Spleen (tissue), 11 donors: ENCODE data around the gene SNX4. TPM values are rescaled to one million over a fixed set of nuclear protein-coding genes. Genes with fewer than 3 reads are reported as not detected.
"Not testable (repeated sequence)": the region's sequence is repeated elsewhere in the genome, so short reads cannot be mapped to it uniquely, and the experiment has no call there.

Source experiments
- DNase-seq: peaks from one replicate; pipeline ENCODE4 v3.0.0-alpha.2; 2020
- H3K27ac ChIP-seq, 8 donors: fragments of 200-600 bp; sonication (generic) in 7 of 8; 1 replicate in 4 of 8; 2 replicates in 4 of 8; pipeline versions ENCODE4 v1.5.0 to v1.8.0; 2016 to 2021; ENCODE audit warnings: inconsistent platforms in 4 of 8, mild to moderate bottlenecking in 4 of 8, moderate library complexity in 1 of 8
- H3K27me3 ChIP-seq, 7 donors: fragments of 200-600 bp; sonication (generic) in 6 of 7; replicated peaks in 1 of 7; 1 replicate in 4 of 7; 2 replicates in 3 of 7; pipeline versions ENCODE4 v1.5.0 to v1.8.0; 2016 to 2021; ENCODE audit warnings: inconsistent platforms in 3 of 7, mild to moderate bottlenecking in 1 of 7
- H3K36me3 ChIP-seq, 6 donors: fragments of 200-600 bp; sonication (generic) in 5 of 6; 1 replicate in 4 of 6; 2 replicates in 2 of 6; pipeline versions ENCODE4 v1.5.0 to v1.8.0; 2016 to 2021; ENCODE audit warnings: inconsistent platforms in 2 of 6
- H3K4me1 ChIP-seq, 6 donors: fragments of 200-600 bp; sonication (generic) in 5 of 6; 1 replicate in 3 of 6; 2 replicates in 3 of 6; pipeline versions ENCODE4 v1.5.0 to v1.8.0; 2016 to 2021; ENCODE audit warnings: inconsistent platforms in 3 of 6
- H3K4me3 ChIP-seq, 8 donors: fragments of 200-600 bp; sonication (generic) in 7 of 8; 1 replicate in 4 of 8; 2 replicates in 4 of 8; pipeline versions ENCODE4 v1.5.0 to v1.8.0; 2016 to 2021; ENCODE audit warnings: inconsistent platforms in 4 of 8, mild to moderate bottlenecking in 4 of 8, moderate library complexity in 2 of 8
- H3K9me3 ChIP-seq, 8 donors: fragments of 200-600 bp; sonication (generic) in 7 of 8; 1 replicate in 4 of 8; 2 replicates in 4 of 8; pipeline versions ENCODE4 v1.5.0 to v1.8.0; 2016 to 2021; ENCODE audit warnings: inconsistent platforms in 4 of 8
- POLR2A ChIP-seq, 3 donors: fragments of 450-650 bp; IDR thresholded peaks; one replicate each; pipeline ENCODE4 v1.5.1; 2017; ENCODE audit warnings: antibody characterized with exemption in 3 of 3, mild to moderate bottlenecking in 1 of 3
- POLR2AphosphoS5 ChIP-seq, 3 donors: sonication (generic); formaldehyde crosslinking; IDR thresholded peaks; one replicate each; pipeline ENCODE4 v1.5.1; 2017; ENCODE audit warnings: antibody characterized with exemption in 3 of 3
- WGBS, 5 donors: extraction: QIAGEN DNeasy Blood & Tissue Kit in 3 of 5; methylation state at CpG; one replicate each; pipeline versions ENCODE4 v1.1.5 to v1.1.7; 2013 to 2018; 5-methylcytosine and 5-hydroxymethylcytosine counted together
- intact Hi-C: fragments of 100-400 bp; cut with DNase I; formaldehyde crosslinking; loops from one replicate; pipeline ENCODE4 v1.15.0; 2023; ENCODE audit warnings: low total_unique reads
- polyA plus RNA-seq, 3 donors: library from polyadenylated mRNA; stranded (reverse); fragments of 200-250 nt; gene quantifications; one replicate each; pipeline ENCODE4 v1.2.1, GENCODE V29; 2013
- total RNA-seq, 7 donors: library from RNA; depleted of rRNA in 3 of 7; stranded (reverse); fragments of >200 nt in 3 of 7; fragmentation: NEBNext Ultra II Directional in 4 of 7; extraction: Animal tissue kit (Norgen Biotek cat#: 25700) in 4 of 7; gene quantifications; one replicate each; pipeline versions ENCODE4 v1.1.0 to v1.2.1, GENCODE V29; 2016 to 2021
- TF ChIP-seq, protein P1 (sequence below), 11 experiments: fragments of 200-600 bp in 7 of 11; fragments of 450-650 bp in 4 of 11; sonication (generic) in 4 of 11; IDR thresholded peaks in 8 of 11; conservative IDR thresholded peaks in 3 of 11; 1 replicate in 7 of 11; 2 replicates in 4 of 11; pipeline versions ENCODE4 v1.4.0 to v1.8.0; 2016 to 2021; ENCODE audit warnings: antibody characterized with exemption in 11 of 11, inconsistent platforms in 4 of 11, mild to moderate bottlenecking in 1 of 11
- donor health status: healthy with polysubstance abuse.
- donor health status: DM: no; HTN: no; CAD: no; lungs with moderate emphysema.
- donor health status: DM: no; HTN: no; CAD: no.
- donor health status: Bipolar disorder and iron deficiency.
- donor health status: healthy.
- donor health status: DM: no; HTN: no; CAD: no.
- donor health status: DM: yes; HTN: yes; CAD: no.

Gene SNX4
- total and polyA plus RNA-seq, 10 donors: 12.8 to 55.3 (median 28.2) TPM

DNA sequence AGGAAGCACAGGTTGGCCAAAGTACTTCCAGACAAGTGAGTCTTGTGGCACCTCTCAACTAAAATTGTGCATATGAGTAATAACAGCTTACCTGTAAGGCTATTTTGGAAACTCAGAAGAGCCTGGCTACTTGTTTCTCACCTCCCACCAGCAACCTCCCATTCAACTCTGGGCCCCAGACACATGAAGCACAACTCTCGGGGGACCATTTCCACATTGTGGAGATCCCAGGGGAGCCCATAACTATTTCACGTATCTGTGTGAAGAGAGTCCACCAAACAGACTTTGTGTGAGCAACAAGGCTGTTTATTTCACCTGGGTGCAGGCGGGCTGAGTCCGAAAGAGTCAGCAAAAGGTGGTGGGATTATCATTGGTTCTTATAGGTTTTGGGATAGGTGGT, 5.2 kb upstream of the SNX4 start:
- H3K27ac ChIP-seq: no peak overlapping the region
- H3K9me3 ChIP-seq: no peaks in the 10 kb centered on the region
- DNase-seq: no peak
- intact Hi-C loops: loop anchor here (10.0 kb wide), 1 partner anchor 60 kb away; no protein-coding TSS in a partner anchor
- peaks cover 0 to 34% (median 11%) of the 10 kb centered on the region in 6 donors for H3K36me3 ChIP-seq
- 87 to 95% (median 94%) methylated on average over 4 of the region's 4 CpGs for WGBS, 5 donors
- no peak overlapping the region for H3K4me3 ChIP-seq
- no peak for TF ChIP-seq POLR2AphosphoS5 (IDR thresholded peaks at IDR 0.05)
- TF ChIP-seq POLR2A (IDR thresholded peaks at IDR 0.05): no peak
- TF ChIP-seq, protein P1, sequence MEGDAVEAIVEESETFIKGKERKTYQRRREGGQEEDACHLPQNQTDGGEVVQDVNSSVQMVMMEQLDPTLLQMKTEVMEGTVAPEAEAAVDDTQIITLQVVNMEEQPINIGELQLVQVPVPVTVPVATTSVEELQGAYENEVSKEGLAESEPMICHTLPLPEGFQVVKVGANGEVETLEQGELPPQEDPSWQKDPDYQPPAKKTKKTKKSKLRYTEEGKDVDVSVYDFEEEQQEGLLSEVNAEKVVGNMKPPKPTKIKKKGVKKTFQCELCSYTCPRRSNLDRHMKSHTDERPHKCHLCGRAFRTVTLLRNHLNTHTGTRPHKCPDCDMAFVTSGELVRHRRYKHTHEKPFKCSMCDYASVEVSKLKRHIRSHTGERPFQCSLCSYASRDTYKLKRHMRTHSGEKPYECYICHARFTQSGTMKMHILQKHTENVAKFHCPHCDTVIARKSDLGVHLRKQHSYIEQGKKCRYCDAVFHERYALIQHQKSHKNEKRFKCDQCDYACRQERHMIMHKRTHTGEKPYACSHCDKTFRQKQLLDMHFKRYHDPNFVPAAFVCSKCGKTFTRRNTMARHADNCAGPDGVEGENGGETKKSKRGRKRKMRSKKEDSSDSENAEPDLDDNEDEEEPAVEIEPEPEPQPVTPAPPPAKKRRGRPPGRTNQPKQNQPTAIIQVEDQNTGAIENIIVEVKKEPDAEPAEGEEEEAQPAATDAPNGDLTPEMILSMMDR (IDR thresholded peaks at IDR 0.05 in 8 of 11, conservative IDR thresholded peaks at IDR 0.05 in 3 of 11): no peak
- peaks cover 0 to 12% (median 9%) of the 10 kb centered on the region in 6 donors for H3K4me1 ChIP-seq
- H3K27me3 ChIP-seq: no peaks in the 10 kb centered on the region

DNA sequence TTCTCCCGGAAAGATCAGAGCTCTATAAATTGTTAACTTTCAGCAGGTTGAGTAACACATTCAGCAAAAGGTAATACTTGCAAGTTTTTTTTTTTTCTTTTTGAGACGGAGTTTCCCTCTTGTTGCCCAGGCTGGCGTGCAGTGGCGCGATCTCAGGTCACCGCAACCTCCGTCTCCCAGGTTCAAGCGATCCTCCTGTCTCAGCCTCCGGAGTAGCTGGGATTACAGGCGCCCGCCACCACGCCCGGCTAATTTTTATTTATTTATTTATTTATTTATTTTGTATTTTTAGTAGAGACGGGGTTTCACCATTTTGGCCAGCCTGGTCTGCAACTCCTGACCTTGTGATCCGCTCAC, 539 bp upstream of the SNX4 start:
- H3K4me3 ChIP-seq: peak overlapping the region; percentile 58 to 96 (median 78)
- peaks cover 10 to 54% (median 41%) of the 10 kb centered on the region in 6 donors for H3K4me1 ChIP-seq
- peak overlapping the region; percentile 66 to 88 (median 83) for H3K27ac ChIP-seq
- H3K27me3 ChIP-seq, DNase-seq, H3K9me3 ChIP-seq: not testable (repeated sequence)
- intact Hi-C loops: loop anchor here (10.0 kb wide), 1 partner anchor 64 kb away; no protein-coding TSS in a partner anchor
- H3K36me3 ChIP-seq: peaks cover 0 to 17% (median 2%) of the 10 kb centered on the region in 6 donors
- 80 to 81% (median 80%) methylated on average over 15 of the region's 15 CpGs for WGBS, 5 donors

DNA sequence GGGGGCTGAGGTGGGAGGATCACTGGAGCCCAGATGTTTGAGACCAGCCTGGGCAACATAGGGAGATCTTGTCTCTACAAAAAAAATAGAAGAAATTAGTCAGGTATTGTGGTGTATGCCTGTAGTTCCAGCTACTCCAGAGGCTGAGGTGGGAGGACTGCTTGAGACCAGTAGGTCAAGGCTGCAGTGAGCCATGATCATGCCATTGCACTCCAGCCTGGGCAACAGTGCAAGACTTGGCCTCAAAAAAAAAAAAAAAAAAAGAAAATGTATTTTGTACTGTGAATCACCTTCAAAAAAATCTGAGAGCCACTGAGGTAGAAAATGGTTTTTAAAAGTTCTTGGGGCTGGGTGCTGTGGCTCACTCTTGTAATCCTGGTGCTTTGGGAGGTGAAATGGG, 4.6 kb downstream of the SNX4 start:
- TF ChIP-seq, protein P1 (IDR thresholded peaks at IDR 0.05 in 8 of 11, conservative IDR thresholded peaks at IDR 0.05 in 3 of 11): no peak
- TF ChIP-seq POLR2AphosphoS5 (IDR thresholded peaks at IDR 0.05) (no peak), POLR2A (IDR thresholded peaks at IDR 0.05) (no peak)
- Histone ChIP-seq H3K4me3 (no peak overlapping the region), H3K27ac (no peak overlapping the region), H3K36me3 (peaks cover 0 to 49% (median 14%) of the 10 kb centered on the region in 6 donors), H3K4me1 (peaks cover 11 to 81% (median 54%) of the 10 kb centered on the region in 6 donors), H3K9me3 (no peaks in the 10 kb centered on the region), H3K27me3 (no peaks in the 10 kb centered on the region)
- DNase-seq: no peak
- intact Hi-C loops: no loop called here

DNA sequence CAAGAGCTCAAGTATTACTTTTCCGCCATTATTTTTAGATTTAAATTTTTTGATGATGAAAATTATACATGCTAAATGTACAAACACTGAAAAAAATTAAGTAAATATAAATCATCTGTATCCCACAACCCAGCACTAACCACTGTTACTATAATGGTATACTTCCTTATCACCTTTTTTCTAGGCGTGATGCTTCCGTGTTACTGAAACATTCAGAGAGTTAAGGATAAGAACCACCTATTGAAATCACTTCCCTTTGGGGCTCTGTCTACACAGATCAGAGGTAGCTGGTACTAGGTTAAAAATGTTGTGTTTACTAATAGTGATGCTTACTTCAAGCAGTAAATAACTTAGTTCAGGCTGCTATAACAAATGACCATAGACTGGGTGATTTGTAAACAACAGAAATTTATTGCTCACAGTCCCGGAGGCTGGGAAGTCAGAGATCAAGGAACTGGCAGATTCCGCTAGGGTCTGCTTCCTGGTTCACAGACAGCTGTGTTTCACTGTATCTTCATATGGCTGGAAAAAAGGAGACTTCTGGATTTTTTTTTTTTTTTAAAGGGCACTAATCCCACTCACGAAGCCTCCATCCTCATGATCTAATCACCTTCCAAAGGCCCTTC, 6.4 kb downstream of the SNX4 start:
- peak overlapping the region in 1 of 8 donors; percentile 63 for H3K27ac ChIP-seq
- H3K36me3 ChIP-seq: peaks cover 0 to 65% (median 20%) of the 10 kb centered on the region in 6 donors
- TF ChIP-seq POLR2AphosphoS5 (IDR thresholded peaks at IDR 0.05): no peak
- no peak for TF ChIP-seq POLR2A (IDR thresholded peaks at IDR 0.05)
- TF ChIP-seq, protein P1 (IDR thresholded peaks at IDR 0.05 in 8 of 11, conservative IDR thresholded peaks at IDR 0.05 in 3 of 11): no peak
- H3K4me3 ChIP-seq: no peak overlapping the region
- WGBS, 5 donors: 72 to 88% (median 76%) methylated on average over 6 of the region's 6 CpGs
- intact Hi-C loops: no loop called here
- H3K27me3 ChIP-seq: no peaks in the 10 kb centered on the region
- no peak for DNase-seq
- peaks cover 0 to 15% (median 7%) of the 10 kb centered on the region in 8 donors for H3K9me3 ChIP-seq
- peaks cover 3 to 66% (median 42%) of the 10 kb centered on the region in 6 donors for H3K4me1 ChIP-seq
